Hepatocyte (in vitro differentiated cells): ENCODE measurements around the gene IGSF8. TPM values are rescaled to one million over a fixed set of nuclear protein-coding genes. Genes with fewer than 3 reads are reported as not detected.

Experiments used
- DNase-seq: peaks from one replicate; pipeline ENCODE4 v3.0.0-alpha.2; 2016; ENCODE audit warnings: low spot score
- H2AFZ ChIP-seq: fragments of 200-600 bp; sonication (generic); 2 replicates; pipeline ENCODE4 v1.6.0; 2016; ENCODE audit warnings: antibody characterized with exemption, mild to moderate bottlenecking
- H3K27ac ChIP-seq: fragments of 200-600 bp; sonication (generic); 2 replicates; pipeline ENCODE4 v1.5.1; 2016; ENCODE audit warnings: mild to moderate bottlenecking
- H3K27me3 ChIP-seq: fragments of 200-600 bp; sonication (generic); 2 replicates; pipeline ENCODE4 v1.6.1; 2016
- H3K36me3 ChIP-seq: fragments of 200-600 bp; sonication (generic); replicated peaks from 2 replicates; pipeline ENCODE4 v1.5.1; 2016; ENCODE audit warnings: low read depth; ENCODE audit not compliant: insufficient read depth
- H3K4me1 ChIP-seq: fragments of 200-600 bp; sonication (generic); 2 replicates; pipeline ENCODE4 v1.5.1; 2016; ENCODE audit warnings: mild to moderate bottlenecking, moderate library complexity; ENCODE audit not compliant: insufficient read depth
- H3K4me2 ChIP-seq: fragments of 200-600 bp; sonication (generic); 2 replicates; pipeline ENCODE4 v1.6.0; 2016
- H3K4me3 ChIP-seq: fragments of 200-600 bp; sonication (generic); 2 replicates; pipeline ENCODE4 v1.5.1; 2016; ENCODE audit warnings: mild to moderate bottlenecking
- H3K79me2 ChIP-seq: fragments of 200-600 bp; sonication (generic); 2 replicates; pipeline ENCODE4 v1.6.0; 2017; ENCODE audit warnings: mild to moderate bottlenecking
- H3K9me2 ChIP-seq: fragments of 200-600 bp; sonication (generic); replicated peaks from 2 replicates; pipeline ENCODE4 v1.6.0; 2017; ENCODE audit warnings: mild to moderate bottlenecking; ENCODE audit not compliant: insufficient read depth
- H3K9me3 ChIP-seq: fragments of 200-600 bp; sonication (generic); 2 replicates; pipeline ENCODE4 v1.5.1; 2016; ENCODE audit warnings: low read depth, mild to moderate bottlenecking
- H4K20me1 ChIP-seq: fragments of 200-600 bp; sonication (generic); 2 replicates; pipeline ENCODE4 v1.6.0; 2016; ENCODE audit warnings: mild to moderate bottlenecking; ENCODE audit not compliant: insufficient read depth, poor library complexity, severe bottlenecking
- CTCF ChIP-seq: fragments of 200-600 bp; sonication (generic); IDR thresholded peaks from 2 replicates; pipeline ENCODE4 v1.5.1; 2016; ENCODE audit warnings: antibody characterized with exemption, mild to moderate bottlenecking; ENCODE audit not compliant: poor library complexity
- EZH2 ChIP-seq: fragments of 200-600 bp; sonication (generic); IDR thresholded peaks from 2 replicates; pipeline ENCODE4 v1.6.1; 2016; ENCODE audit warnings: antibody characterized with exemption, mild to moderate bottlenecking, borderline replicate concordance
- EZH2phosphoT487 ChIP-seq: fragments of 200-600 bp; sonication (generic); IDR thresholded peaks from one replicate; pipeline ENCODE4 v1.6.1; 2018; ENCODE audit warnings: antibody characterized with exemption, mild to moderate bottlenecking, low read depth, moderate library complexity; ENCODE audit not compliant: unreplicated experiment, severe bottlenecking
- WGBS: methylation state at CpG from one replicate; pipeline ENCODE4 v1.1.6; 2016; ENCODE audit warnings: low lambda C conversion rate; ENCODE audit errors: missing lambda C conversion rate; 5-methylcytosine and 5-hydroxymethylcytosine counted together
- polyA plus RNA-seq: library from polyadenylated mRNA; unstranded; fragments of >200 nt; fragmentation: Nextera tagmentation; extraction: Ambion mirVana; gene quantifications from 2 replicates; pipeline ENCODE4 v1.2.1, GENCODE V29; 2016
- total RNA-seq: library from RNA; depleted of rRNA; stranded (reverse); fragments of >200 nt; gene quantifications from 2 replicates; pipeline ENCODE4 v1.2.3, GENCODE V29; 2014

Gene IGSF8
- total and polyA plus RNA-seq, 2 experiments from 2014 or later: 36.8 to 54.1 TPM

DNA sequence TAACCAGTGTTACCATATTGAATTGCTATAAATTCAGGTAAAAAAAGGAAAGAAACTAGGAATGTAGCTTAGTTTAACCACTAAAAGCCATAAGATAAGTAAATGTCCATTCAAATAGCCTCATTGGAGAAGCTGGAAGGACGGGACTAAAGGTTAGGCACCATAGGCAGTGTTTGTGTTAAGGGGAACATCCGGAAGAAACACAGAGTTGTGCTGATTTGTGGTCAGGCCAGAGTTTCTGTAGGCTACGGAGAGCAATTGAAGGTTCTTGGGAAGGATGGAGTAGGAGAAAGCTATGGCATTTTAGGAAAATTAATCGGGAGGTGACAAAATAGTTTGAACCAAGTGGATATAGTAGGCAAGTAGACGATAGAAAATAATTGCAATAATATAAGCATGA, 27.1 kb downstream of the IGSF8 start:
- no peak for DNase-seq
- Histone ChIP-seq H2AFZ (no peak overlapping the region), H3K27me3 (peaks cover 33% of the 10 kb centered on the region), H3K36me3 (no peaks in the 10 kb centered on the region), H3K9me2 (no peaks in the 10 kb centered on the region), H3K4me2 (no peak overlapping the region), H3K4me3 (no peak overlapping the region), H3K27ac (no peak overlapping the region), H4K20me1 (no peaks in the 10 kb centered on the region), H3K79me2 (no peaks in the 10 kb centered on the region), H3K4me1 (no peaks in the 10 kb centered on the region), H3K9me3 (no peaks in the 10 kb centered on the region)
- WGBS: 86% methylated on average over 5 of the region's 5 CpGs
- TF ChIP-seq CTCF (no peak), EZH2phosphoT487 (no peak), EZH2 (no peak)

GRCh38 chr1:160070243-160071163, 27.9 kb downstream of the IGSF8 start:
- H3K4me3 ChIP-seq: peak overlapping the region; percentile 29
- no peaks in the 10 kb centered on the region for H3K36me3 ChIP-seq
- H3K9me3 ChIP-seq: no peaks in the 10 kb centered on the region
- no peaks in the 10 kb centered on the region for H3K79me2 ChIP-seq
- H2AFZ ChIP-seq: peak overlapping the region; percentile 85
- H3K27ac ChIP-seq: no peak overlapping the region
- no peaks in the 10 kb centered on the region for H4K20me1 ChIP-seq
- H3K9me2 ChIP-seq: no peaks in the 10 kb centered on the region
- H3K4me2 ChIP-seq: peak overlapping the region; percentile 88
- no peaks in the 10 kb centered on the region for H3K4me1 ChIP-seq
- TF ChIP-seq CTCF (no peak), EZH2 (no peak)
- WGBS: 2% methylated on average over 40 of the region's 46 CpGs
- peaks cover 25% of the 10 kb centered on the region for H3K27me3 ChIP-seq
- DNase-seq: peak; percentile 75

- Histone ChIP-seq H3K79me2 (no peaks in the 10 kb centered on the region), H3K4me2 (peak within 1 kb of the TSS; percentile 88), H3K27me3 (peaks cover 25% of the 10 kb centered on the region), H3K4me1 (no peaks in the 10 kb centered on the region), H3K9me3 (no peaks in the 10 kb centered on the region), H3K36me3 (no peaks in the 10 kb centered on the region), H2AFZ (peak within 1 kb of the TSS; percentile 85), H4K20me1 (no peaks in the 10 kb centered on the region), H3K27ac (no peak within 1 kb of the TSS), H3K9me2 (no peaks in the 10 kb centered on the region), H3K4me3 (peak within 1 kb of the TSS; percentile 29)
- 31% methylated on average over 13 of the region's 32 CpGs for WGBS
- TF ChIP-seq EZH2phosphoT487 (no peak), CTCF (no peak), EZH2 (no peak)
- DNase-seq: no peak
These were observed 28.8 kb downstream of the IGSF8 start, which contains the start of gene KCNJ10 for GRCh38 chr1:160069460-160070231. Gene KCNJ10 (minus strand): TSS chr1:160070160. CDS start chr1:160042532, 27,628 bp downstream.
